ENCODE results near the gene TMEM132C.

TMEM132C gene

DNA sequence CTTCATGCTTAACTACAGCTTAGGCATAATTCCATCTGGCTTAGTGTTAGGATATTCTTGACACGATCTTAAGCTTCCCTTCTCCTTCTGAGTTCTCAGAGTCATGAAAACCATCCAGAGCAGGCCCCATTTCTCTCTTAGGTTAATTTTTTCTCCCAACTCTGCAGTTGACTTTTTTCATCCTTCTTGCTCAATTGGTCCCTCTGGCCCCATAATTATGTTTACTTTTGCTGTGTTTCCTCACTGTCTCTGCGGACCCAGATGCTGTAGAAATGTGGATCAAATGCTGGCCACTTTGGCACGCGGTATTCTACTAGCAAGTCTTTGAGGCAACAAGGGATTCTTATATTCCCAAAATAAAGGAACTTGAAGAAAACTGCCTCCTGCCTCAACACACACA, 9.5 kb downstream of the TMEM132C start:
- no peak overlapping the region for H3K4me3 ChIP-seq (replicated peaks in 1 of 2; ENCODE audit: low read depth in 2 of 2, low read length in 2 of 2)
- DNase-seq (ENCODE audit: low read depth in 2 of 2) = no peak
- TF ChIP-seq, protein P1, sequence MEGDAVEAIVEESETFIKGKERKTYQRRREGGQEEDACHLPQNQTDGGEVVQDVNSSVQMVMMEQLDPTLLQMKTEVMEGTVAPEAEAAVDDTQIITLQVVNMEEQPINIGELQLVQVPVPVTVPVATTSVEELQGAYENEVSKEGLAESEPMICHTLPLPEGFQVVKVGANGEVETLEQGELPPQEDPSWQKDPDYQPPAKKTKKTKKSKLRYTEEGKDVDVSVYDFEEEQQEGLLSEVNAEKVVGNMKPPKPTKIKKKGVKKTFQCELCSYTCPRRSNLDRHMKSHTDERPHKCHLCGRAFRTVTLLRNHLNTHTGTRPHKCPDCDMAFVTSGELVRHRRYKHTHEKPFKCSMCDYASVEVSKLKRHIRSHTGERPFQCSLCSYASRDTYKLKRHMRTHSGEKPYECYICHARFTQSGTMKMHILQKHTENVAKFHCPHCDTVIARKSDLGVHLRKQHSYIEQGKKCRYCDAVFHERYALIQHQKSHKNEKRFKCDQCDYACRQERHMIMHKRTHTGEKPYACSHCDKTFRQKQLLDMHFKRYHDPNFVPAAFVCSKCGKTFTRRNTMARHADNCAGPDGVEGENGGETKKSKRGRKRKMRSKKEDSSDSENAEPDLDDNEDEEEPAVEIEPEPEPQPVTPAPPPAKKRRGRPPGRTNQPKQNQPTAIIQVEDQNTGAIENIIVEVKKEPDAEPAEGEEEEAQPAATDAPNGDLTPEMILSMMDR (IDR thresholded peaks at IDR 0.05; ENCODE audit: low read depth, low read length) = no peak

DNA sequence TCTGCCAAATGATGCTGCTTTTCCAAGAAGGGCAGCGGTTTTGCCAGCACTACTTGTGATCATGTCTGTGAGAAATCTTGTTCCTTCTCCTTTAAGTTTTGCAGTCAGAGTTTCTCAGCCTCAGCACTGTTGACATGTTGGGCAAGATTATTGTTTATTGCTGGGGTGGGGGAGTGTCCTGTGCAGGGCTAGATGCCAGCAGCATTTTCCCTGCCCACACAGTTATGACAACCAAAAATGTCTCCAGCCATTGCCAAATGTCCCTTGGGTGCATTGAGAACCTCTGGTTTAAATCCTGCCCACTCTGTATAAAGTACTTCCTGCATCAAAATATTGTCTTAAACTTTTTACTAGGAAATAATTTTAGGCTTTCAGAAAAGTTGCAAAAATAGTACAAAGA, 20.0 kb downstream of the TMEM132C start:
- H3K4me3 ChIP-seq (replicated peaks in 1 of 2; ENCODE audit: low read depth in 2 of 2, low read length in 2 of 2) = no peak overlapping the region
- peak in 1 of 2 donors; percentile 34 for DNase-seq (ENCODE audit: low read depth in 2 of 2)
- TF ChIP-seq, protein P1 (IDR thresholded peaks at IDR 0.05; ENCODE audit: low read depth, low read length) = no peak

DNA sequence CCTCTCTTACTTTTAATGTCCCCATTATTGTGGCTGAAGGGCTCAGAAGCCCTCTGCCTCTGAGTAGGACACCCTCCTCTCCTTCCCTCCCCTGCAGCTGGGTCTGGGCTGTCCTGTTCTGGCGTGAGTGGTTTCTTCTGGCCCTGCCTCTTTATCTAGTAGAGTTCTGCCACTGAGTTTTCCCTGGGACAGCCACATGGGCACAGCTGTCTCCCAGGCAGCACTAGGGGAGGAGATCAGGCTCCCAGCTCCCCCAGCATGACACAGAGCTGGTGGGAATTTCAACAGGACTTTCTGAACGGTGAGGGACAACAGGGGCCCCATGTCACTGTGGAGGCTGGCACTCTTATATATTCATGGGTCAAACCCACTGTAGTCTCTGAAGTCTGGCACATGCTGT, 21.4 kb downstream of the TMEM132C start:
- TF ChIP-seq, protein P1 (IDR thresholded peaks at IDR 0.05; ENCODE audit: low read depth, low read length) = no peak
- DNase-seq (ENCODE audit: low read depth in 2 of 2) = no peak
- H3K4me3 ChIP-seq (replicated peaks in 1 of 2; ENCODE audit: low read depth in 2 of 2, low read length in 2 of 2) = no peak overlapping the region

DNA sequence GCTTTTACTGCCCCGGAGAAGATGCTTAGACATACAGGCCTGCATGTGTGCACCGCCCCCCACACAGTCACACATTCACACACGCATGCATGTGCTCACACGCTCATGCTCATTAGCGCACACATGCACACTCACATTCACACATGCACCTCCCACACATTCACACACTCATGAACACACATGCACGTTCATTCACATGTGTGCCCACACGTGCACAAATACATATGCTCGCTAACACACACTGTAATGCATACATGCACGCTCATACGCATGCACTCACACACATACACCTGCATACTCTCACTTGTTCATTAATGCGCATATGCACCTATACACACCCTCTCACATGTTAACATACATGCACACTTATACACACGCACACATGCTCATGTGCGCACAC, 21.9 kb downstream of the TMEM132C start:
- TF ChIP-seq, protein P1 (IDR thresholded peaks at IDR 0.05; ENCODE audit: low read depth, low read length) = no peak
- DNase-seq (ENCODE audit: low read depth in 2 of 2) = no peak
- H3K4me3 ChIP-seq (replicated peaks in 1 of 2; ENCODE audit: low read depth in 2 of 2, low read length in 2 of 2) = no peak overlapping the region

DNA sequence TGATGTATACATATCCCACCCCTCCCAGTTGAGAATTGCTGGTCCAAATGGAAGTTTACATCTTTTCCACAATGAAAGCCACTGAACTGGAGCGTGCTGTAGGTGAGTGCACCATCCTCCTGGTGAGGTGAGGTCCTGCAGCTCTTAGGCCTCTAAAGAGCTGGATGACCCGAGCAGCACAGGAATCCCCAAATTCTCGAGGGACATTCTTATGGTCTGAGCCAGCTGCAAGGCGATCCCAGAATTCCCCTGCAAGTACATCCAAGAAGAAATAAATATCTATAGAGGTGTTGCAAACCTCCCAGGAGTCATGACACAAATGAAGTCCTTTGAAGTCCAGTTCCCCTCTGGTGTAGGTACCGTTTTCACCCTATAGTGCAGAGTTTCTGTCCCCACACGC, 24.0 kb downstream of the TMEM132C start:
- no peak overlapping the region for H3K4me3 ChIP-seq (replicated peaks in 1 of 2; ENCODE audit: low read depth in 2 of 2, low read length in 2 of 2)
- TF ChIP-seq, protein P1 (IDR thresholded peaks at IDR 0.05; ENCODE audit: low read depth, low read length) = no peak
- DNase-seq (ENCODE audit: low read depth in 2 of 2) = no peak

DNA sequence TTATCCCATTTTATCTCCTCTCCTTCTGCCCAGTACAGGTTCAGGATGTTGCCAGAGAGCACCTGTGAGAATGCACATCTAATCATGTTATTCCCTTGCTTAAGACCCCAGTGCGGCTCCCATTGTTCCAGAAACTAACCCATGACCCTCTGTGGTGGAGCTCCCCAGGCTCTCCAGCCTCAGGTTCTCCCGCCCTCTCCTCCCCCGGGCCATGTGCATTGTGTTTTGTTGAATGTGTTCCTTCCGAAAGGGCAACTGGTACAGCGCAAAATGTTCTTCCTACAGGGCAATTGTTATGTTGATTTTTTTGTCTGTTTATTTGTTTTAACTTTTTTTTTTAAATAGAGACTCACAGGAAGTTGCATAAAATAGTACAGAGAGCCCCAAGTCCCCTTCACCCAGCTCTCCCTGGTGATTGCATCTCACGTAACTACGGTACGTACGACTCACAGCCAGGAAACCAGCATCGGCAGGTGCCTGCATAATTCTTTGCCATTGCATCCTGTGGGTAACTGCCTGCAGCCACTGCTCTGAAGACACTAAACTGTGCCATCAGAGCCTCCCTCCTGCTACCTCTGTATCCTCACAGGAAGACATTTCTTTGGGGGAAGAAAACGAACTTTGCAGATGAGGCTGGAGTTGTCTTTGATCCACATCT, 31.2 kb downstream of the TMEM132C start:
- TF ChIP-seq, protein P1 (IDR thresholded peaks at IDR 0.05; ENCODE audit: low read depth, low read length) = no peak
- DNase-seq (ENCODE audit: low read depth in 2 of 2) = no peak
- H3K4me3 ChIP-seq (replicated peaks in 1 of 2; ENCODE audit: low read depth in 2 of 2, low read length in 2 of 2) = no peak overlapping the region

Measured in cardiac fibroblast (primary cell).